NCI-H2081 treated with DMSO at 0.1 percent for 48 hours (cell line): ENCODE results near the gene TTC8.
"Not testable (repeated sequence)": the region's sequence is repeated elsewhere in the genome, so short reads cannot be mapped to it uniquely, and the experiment has no call there.

Experiments
- DNase-seq: peaks from one replicate; lab custom pipeline; 2025; lab: John Stamatoyannopoulos, UW

Gene TTC8

DNA sequence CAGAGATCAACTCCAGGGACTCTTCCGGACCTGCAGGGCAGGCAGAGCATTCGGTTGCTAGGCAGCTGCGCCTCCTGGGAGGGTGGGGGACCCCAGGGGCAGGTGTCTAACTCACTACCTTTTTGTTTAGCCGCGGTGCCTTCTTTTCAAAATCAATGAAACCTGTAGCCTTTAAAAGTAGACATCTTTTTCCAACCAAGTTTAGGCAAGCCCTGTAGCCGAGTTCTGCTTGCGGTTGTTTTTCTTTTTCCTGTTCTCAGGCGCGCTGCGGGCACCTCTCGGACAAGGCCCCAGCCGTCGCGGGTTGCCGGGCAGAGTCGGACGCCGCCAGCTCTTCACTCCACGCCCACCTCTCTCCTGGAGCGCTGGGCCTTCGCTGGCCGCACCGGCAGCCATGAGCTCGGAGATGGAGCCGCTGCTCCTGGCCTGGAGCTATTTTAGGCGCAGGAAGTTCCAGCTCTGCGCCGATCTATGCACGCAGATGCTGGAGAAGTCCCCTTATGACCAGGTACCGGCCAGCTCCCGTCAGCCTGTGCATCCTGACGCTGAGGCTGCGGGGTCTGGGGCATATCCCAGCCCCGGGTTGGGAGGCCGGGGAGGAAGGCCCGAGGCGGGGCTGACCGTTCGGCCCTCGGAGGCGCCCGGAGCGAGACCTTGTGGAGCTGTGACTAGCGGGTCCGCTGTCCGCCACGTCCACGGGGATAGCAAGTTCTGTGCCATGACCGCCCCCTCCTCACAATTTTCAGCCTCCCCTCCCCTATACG is at the start of gene TTC8:
TTC8 (plus strand) TSS at position 338 of the 764 bp plus-strand sequence; CDS start at position 395, 57 bp downstream.
- DNase-seq = peak; percentile 52

DNA sequence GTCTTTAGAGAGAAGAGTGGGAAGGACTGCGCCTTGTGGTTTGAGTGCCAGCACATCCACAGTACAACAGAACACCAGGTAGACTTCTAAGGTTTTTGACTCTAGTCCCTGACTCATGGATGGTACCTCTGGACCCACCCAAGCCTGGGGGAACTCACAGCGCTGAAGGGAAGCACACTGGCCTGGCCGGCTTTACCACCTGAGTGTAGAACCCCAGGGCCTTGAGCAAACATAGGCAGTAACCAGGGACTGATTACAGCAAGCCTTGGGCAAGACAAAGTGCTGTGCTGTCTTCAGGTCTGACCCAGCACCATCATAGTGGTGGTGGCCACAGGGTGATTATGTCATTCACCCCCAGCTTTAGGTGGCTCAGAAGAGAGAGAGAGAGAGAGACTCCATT is 48.9 kb upstream of the TTC8 start:
- DNase-seq = no peak

DNA sequence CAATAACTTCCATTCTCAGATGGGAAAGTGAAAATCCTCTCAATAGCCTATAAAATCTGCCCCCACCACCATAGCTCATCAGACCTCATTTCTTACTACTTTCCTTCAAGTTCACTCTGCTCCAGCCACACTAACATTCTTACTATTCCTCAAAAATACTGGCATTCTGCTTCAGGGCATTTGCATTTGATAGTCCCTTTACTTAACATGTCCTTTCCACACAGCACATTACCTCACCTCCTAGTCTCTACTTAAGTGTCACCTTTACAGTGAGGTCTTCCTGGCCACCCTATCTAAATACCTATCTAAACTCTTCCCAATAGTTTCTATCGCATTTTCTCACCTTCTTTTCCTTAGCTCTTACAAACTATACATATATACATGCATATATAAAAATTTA is 38.5 kb upstream of the TTC8 start:
- DNase-seq = no peak

DNA sequence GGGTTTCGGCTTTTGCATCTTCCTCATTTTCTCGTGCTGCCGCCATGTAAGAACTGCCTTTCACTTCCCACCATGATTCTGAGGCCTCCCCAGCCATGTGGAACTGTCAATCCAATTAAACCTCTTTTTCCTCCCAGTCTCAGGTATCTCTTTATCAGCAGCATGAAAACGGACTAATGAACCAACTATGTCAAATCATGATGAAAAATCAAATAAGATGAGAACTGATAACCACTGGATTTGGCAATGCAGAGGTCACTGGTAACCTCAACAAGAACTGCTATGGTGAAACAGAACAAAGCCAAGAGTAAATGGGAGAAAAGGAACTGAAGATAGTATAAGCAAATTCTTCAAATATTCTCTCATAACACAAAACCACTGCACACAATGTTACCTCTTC is 37.7 kb upstream of the TTC8 start:
- DNase-seq = no peak

DNA sequence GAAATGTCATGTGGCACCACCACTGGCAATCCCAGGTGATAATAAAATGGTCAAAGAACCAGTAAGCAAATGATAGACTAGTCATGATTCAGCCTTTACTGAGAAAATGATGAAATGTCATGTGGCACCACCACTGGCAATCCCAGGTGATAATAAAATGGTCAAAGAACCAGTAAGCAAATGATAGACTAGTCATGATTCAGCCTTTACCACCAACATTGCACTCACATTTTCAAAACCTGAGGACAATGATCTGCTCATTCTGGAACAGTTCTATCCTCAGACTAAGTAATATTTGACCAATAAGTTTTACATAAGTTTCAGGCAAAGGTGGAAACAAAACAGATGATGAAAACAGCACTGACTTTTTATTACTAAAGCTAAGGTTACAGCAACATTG is 34.9 kb upstream of the TTC8 start:
- DNase-seq = not testable (repeated sequence)

DNA sequence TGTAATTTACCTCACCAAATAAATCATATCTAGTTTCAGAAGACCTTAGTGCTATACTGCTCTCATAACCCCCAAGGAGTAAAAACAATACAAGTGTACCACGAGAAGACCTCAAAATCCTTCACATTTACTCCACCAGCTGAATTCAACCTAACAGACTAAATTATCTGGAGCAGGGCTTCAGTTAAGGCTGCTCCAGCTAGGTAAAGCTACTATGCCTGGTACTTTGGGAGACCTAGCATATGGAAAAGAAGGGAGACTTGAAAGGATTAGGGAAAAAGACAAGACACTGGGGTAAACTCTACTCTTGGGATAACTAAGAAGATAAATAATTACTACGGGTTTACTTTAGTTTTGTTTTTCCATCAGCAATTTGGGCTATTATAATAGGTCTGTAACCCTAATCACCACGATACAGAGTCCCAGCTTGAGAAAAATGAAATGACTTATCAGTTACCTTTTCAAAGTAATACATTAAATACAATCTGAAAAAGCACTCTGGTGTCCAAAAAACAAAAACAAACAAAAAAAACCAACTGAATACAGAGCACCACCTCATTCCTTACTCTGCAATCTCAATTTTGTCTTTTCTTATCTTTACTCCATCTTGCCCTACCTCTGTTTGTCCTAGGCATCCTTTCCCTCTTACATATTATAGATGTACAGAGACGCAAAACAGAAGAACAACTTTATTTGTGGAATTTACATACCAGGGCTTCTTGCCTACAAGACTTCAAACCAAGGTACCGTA is 33.8 kb upstream of the TTC8 start:
- DNase-seq = no peak

DNA sequence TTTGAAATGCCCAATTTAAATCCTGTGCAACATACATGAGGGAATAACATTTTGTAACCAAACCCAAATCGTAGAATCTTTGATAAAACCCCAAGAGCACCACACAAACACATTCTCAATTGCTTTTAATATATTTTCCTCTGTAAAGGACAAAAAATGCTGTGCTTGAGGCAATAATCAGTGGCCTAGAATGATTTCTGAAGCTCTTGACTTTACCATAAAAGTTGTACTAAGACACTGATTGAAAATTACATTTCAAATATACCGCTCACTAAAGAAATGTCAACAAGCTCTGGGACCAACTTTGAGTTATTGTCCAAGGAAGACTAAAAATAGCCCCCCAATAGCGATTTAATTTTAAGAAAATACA is 33.2 kb upstream of the TTC8 start:
- no peak for DNase-seq

DNA sequence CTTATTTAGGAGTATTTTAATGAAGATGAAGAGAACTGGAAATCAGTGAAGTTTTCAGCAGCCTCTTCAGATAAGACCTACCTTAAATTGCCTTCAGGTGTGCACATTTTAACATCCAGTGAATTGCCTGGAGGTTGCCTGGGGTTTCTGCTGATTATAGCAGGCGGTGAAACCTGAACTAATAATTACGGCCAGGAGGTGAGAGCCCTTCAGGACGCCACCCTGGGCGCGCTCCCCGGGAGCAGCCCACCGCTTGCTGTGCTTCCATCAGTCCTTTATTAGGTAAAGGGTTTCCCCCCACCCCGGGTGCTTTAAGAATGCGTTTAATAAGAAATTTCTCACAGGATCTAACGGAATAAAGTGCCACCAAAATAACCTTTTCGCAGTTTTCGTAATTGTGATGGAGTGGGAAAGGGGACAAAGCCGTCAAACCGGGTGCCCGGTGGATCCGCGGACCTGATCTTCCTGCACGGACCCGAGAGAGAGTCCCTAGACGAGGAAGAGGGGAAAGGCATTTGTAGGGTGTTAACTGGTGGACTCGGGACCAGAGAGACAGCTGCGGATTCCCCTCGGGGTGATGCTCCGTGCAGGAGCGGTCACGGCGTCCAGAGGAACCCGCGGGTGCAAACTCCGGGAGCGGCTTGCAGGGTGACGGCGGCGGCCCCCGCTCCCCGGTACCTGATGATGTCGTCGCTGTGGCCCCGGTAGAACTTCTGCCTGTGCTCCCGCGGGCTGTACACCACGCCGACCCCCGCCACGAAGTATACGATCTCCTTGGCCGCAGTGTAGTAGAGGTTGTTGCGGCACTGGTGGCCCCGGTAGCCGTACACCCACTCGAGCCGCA is 32.6 kb upstream of the TTC8 start:
- no peak for DNase-seq

DNA sequence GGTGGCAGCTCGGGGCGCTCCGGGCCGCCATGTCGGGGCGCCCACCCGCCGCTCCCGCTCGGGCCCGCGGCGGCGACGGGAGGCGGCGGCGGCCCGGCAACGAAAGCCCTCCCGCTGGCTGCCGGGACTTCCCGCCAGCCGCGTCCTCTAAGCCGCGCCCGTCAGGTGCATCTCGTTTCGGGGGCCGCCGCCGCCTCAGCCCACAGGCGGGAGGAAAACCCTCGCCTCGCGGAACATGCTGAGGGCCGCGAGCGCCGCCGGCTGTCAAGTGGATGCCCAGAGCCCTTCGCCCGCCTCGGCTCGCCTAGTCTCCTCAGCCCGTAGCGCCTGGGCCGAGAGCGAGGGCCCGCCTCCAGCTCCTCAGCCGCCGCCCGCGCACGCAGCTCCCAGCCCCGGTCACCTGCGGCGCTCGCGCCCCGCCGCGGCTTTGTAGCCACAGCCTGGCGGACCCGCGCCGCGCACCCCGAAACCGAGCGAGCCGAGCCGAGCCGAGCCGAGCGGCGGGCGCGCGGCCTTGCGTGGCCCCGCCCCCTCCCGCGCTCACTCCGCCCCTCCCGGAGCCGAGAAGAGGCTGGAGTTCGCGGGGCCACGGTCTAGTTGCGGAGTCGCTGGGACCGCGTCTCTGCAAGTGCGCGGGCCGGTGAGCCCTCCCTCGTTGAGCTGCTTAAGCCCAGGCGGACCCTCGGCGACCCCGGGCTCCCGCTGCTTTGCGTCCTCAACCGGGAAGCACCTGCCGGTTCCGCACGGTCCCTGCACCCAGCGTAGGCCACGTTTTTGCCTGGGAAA is 31.8 kb upstream of the TTC8 start, which contains the start of gene EML5:
EML5 (minus strand) TSS at position 481 of the 786 bp plus-strand sequence; CDS start at position 31, 450 bp downstream.
- DNase-seq = no peak

DNA sequence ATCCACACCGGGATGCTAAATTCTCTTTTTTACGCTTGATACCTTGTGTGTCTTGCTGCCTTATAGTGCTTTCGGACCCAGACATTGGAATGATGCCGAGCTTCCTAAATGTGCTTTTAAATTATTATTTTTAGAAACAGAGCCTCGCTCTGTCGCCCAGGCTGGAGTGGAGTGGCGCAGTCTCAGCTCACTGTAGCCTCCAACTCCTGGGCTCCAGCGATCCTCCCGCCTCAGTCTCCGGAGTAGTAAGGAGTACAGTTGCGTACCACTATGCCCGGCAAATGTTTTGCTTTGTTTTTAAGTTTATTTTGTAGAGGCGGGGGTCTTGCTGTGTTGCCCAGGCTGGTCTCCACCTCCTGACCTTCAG is 31.2 kb upstream of the TTC8 start:
- DNase-seq = no peak

DNA sequence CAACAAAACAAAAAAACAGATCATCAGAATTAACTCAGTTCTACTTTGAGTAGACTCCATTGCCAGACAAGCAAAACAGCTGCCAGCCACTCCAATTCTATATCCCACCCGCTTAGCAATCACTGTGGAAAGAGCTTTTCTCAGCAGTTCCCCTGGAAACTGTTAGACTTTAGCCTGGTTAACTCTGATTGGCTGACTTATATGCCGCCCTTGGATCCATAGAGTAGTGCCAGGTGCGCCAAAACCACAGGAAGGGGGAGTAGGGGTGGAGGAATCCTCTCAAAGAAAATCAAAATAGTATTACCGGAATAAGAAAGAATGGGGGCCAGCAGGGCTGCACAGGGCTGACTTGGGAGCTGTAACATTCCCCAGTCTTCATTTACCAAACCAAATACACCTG is 26.3 kb upstream of the TTC8 start:
- no peak for DNase-seq

DNA sequence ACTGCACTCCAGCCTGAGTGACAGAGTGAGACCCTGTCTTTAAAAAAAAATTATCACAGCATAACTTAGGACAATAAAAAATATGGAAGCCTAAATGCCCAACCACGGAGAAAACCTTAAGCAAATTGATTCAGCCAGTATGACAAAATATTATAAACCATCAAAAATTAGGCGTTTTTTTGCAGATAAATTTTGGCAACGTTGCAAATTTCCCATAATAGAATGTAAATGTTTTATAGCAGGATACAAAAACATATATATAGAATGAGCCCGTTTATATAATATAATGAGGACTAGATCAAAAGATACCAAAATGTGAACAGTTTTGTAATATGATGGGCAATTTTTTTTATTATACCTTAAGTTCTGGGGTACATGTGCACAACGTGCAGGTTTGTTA is 24.9 kb upstream of the TTC8 start:
- DNase-seq = no peak

DNA sequence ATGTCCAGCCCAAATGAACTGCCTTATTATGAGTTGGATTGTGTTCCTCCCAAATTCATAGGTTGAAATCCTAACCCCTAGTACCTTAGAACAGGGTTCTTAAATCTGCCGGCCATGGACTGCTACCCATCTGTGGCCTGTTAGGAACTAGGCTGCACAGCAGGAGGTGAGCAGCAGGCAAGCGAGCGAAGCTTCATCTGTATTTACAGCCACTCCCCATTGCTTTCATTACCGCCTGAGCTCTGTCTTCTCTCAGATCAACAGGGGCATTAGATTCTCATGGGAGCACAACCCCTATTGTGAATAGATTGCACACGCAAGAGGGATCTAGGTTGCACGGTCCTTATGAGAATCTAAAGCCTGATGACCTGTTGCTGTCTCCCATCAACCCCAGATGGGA is 21.9 kb upstream of the TTC8 start:
- no peak for DNase-seq

DNA sequence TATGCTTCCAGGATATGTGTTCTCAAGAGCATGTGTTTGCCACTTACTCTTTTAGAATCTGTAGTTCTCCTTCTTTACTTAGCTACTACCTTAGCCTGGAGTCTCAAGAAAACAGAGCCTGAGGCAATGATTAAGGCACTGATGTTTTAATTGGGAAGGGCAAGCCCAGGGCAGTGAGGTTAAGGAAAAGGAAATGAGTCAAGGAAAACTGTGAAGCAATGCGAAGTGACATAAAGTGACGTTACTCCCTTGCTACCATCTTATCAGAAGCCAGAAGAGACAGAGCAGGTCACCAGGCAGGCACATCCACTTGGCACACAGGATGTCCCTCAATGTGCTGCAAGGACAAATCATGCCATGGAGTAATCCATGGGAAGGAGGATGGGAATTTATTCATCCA is 20.4 kb upstream of the TTC8 start:
- DNase-seq = no peak

DNA sequence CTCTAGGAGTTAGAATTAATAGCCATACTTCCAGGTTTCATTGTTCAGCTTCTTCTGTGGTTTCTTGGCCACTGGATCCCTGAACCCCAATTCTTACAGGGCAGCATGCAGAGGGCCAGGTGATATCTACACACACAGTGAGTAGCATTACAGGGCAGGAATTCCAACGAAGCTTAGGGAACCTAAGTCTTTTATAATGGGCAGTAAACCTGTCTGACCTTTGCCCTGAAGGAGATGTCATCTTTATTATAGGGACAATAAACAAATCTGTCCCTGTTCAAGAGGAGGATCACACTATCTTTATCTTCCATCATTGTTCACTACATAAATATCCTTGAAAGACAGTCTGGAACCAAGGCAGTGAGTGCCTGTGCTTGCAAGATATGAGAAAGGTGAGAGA is 20.0 kb upstream of the TTC8 start:
- DNase-seq = no peak

DNA sequence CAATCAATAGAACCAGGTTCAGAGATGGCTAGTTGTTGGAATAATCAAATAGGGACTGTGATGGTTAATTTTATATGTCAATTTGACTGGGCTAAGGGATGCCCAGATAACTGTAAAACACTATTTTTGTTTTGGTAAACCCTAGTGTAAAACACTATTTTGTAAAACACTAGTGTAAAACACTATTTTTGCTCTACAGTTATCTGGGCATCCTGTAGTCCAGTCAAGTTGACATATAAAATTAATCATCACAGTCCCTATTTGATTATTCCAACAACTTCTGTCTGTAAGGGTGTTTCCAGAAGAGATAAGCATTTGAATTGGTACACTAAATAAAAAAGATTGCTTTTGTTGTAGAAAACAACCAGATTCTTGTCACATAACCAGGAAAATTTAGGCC is 16.1 kb upstream of the TTC8 start:
- DNase-seq = no peak

DNA sequence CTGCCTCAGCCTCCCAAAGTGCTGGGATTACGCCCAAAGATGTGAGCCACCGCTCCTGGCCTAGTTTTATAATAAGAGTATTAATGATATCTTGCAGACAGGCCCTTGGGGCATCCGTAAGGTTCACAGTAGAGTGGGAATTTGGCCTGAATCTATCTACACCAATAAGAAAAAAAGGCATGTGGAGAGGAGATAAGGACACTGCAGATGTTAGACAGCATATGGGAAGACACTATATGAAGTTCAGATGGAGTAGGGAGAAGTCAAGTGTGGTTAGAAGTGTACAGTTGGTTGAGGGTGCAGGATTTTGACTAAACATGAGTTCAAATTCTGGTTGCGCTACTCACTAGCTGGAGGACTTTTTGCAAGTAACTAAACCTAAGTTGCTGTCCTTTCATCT is 8.5 kb upstream of the TTC8 start:
- no peak for DNase-seq

DNA sequence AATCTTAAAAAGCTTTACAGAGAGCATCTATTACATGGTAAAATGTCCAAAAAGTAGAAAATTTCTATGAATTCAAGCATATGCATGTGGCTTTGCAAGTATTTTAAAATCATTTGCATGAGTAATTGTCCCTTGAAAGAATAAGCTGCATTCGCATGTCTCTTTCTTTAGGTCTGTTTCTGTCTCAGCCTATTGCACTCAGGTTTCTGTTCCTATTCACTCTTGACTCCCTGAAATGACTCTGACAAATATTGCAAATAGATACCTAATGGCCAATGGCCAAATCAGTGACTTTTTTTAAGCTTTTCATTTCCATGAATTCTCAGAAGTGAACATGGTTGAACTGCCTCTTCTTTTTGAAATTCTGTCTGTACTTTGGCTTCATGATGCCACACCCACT is 6.4 kb upstream of the TTC8 start:
- no peak for DNase-seq

DNA sequence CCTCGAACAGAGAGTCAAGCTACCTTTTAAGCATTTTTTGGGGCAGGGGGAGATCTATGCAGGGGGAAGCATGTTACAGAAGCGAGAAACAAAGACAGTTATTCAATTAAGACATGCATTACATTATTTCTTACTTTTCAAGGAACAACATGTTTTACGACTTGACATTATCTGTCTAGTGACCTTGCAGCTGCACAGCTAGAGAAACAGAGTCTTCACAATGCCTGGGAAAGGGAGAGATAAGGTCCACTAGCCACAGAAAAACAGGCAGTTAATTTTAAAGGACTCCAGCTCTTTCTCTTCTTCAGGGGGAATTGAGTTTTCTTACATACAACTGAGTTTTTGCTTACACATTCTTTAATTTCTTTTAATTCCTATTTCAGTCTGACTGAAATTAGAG is 4.8 kb upstream of the TTC8 start:
- DNase-seq = not testable (repeated sequence)

DNA sequence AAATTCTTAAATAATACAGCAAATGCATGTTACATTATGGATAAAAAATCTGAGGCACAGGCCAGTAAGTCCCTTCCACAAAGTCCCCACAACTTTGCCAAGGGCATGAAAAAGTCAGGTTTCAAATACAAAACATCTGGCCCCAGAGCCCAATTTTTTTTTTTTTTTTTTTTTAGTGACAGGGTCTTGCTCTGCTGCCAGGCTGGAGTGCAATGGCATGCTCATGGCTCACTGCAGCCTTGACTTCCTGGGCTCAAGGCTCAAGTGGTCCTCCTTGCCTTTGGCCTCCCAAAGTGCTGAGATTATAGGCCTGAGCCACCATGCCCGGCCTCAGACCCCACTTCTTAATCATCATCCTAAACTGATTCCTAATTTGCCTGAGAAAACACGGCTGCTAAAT is 3.1 kb upstream of the TTC8 start:
- no peak for DNase-seq

DNA sequence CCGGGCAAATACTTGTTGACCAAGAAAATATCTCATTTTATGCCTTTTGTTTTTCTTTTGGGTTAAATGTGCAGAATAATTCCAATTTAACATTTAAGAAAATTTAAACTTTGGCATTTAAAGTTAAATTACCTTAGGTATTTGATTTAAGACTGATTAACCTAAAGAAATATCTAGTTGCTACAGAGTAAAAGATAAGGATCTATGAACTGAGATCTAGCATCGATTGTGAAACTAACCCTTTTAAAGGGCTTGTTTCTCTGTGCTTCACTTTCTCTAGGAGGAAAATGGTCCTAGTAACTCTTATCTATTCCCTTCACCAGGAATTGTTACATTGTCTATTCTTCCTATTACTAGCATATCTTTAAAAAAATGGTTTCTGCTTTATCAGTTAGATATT is 2.6 kb upstream of the TTC8 start:
- DNase-seq = no peak

DNA sequence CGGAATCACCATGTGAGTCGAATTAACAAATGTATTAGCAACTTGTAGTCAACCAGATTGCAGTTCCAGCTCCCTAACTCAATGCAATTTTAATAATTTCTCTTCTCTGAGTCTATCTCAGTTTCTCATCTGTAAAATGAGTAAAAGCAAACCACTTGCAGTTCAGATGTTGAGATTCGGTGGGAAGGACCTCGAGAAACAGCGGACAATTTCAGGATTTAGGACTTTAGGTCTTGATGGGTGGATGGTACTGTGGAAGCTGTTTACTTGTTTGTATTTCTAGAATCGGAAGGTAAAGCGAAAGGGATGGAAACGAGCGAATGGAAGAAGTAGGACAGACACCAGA is 510 bp upstream of the TTC8 start:
- no peak for DNase-seq
